HEK293 (cell line): ENCODE results near the gene HMOX1.

ENCODE experiments used
- CTCF ChIA-PET: fragments of 350-600 bp; formaldehyde crosslinking; extraction: SDS; loops from one replicate; lab custom pipeline; 2021; ENCODE audit warnings: antibody characterized with exemption; lab: Yijun Ruan, JAX
- POLR2A ChIA-PET: fragments of 300-600 bp; formaldehyde crosslinking; extraction: SDS; loops from one replicate; lab custom pipeline; 2020; ENCODE audit warnings: antibody characterized with exemption, inconsistent platforms; lab: Yijun Ruan, JAX
- H3K27ac ChIP-seq: fragments of 200-500 bp; sonication (Bioruptor generic); 2 replicates; pipeline ENCODE4 v1.5.1; 2014; ENCODE audit warnings: low read depth, low read length, control low read depth, inconsistent platforms; ENCODE audit errors: extremely low read depth
- H3K36me3 ChIP-seq, 2 experiments: fragments of 200-500 bp in 1 of 2; sonication (Bioruptor generic) in 1 of 2; 1 replicate in 1 of 2; 2 replicates in 1 of 2; pipeline ENCODE4 v1.5.1; 2014 to 2017; ENCODE audit warnings: inconsistent platforms in 2 of 2, low read length in 2 of 2; ENCODE audit not compliant: control insufficient read depth in 2 of 2, insufficient read depth in 1 of 2
- H3K4me1 ChIP-seq: fragments of 200-500 bp; sonication (Bioruptor generic); 2 replicates; pipeline ENCODE4 v1.5.1; 2014; ENCODE audit warnings: mild to moderate bottlenecking, low read length, inconsistent platforms; ENCODE audit not compliant: control insufficient read depth, insufficient read depth
- H3K4me3 ChIP-seq: 2 replicates; pipeline ENCODE4 v1.5.1; 2011; ENCODE audit warnings: low read depth, mild to moderate bottlenecking, control low read depth, low read length, moderate library complexity
- H3K9me3 ChIP-seq: fragments of 200-500 bp; sonication (Bioruptor generic); 2 replicates; pipeline ENCODE4 v1.5.1; 2014; ENCODE audit warnings: low read depth, low read length, inconsistent platforms; ENCODE audit not compliant: control insufficient read depth, insufficient read depth
- OVOL3 ChIP-seq: fragments of 450-650 bp; formaldehyde crosslinking; IDR thresholded peaks from 2 replicates; pipeline ENCODE4 v1.5.1; 2016; ENCODE audit warnings: missing biosample characterization, missing genetic modification characterization
- SP2 ChIP-seq: fragments of 450-650 bp; formaldehyde crosslinking; IDR thresholded peaks from 2 replicates; pipeline ENCODE4 v1.5.1; 2016; ENCODE audit warnings: missing biosample characterization, missing genetic modification characterization
- ZNF202 ChIP-seq: fragments of 450-650 bp; formaldehyde crosslinking; IDR thresholded peaks from 2 replicates; pipeline ENCODE4 v1.5.1; 2016; ENCODE audit warnings: missing biosample characterization, missing genetic modification characterization, borderline replicate concordance
- ZNF211 ChIP-seq: fragments of 450-650 bp; formaldehyde crosslinking; IDR thresholded peaks from 2 replicates; pipeline ENCODE4 v1.5.1; 2016; ENCODE audit warnings: low read depth, missing biosample characterization, missing genetic modification characterization
- ZNF362 ChIP-seq: fragments of 450-650 bp; formaldehyde crosslinking; IDR thresholded peaks from 2 replicates; pipeline ENCODE4 v1.5.1; 2016; ENCODE audit warnings: missing biosample characterization, missing genetic modification characterization
- ZNF398 ChIP-seq: fragments of 450-650 bp; formaldehyde crosslinking; IDR thresholded peaks from 2 replicates; pipeline ENCODE4 v1.5.1; 2017; ENCODE audit warnings: missing biosample characterization, missing genetic modification characterization
- ZNF610 ChIP-seq: fragments of 450-650 bp; formaldehyde crosslinking; IDR thresholded peaks from 2 replicates; pipeline ENCODE4 v1.5.1; 2016; ENCODE audit warnings: missing biosample characterization, missing genetic modification characterization, borderline replicate concordance
- ZNF768 ChIP-seq: fragments of 450-650 bp; formaldehyde crosslinking; IDR thresholded peaks from 2 replicates; pipeline ENCODE4 v1.5.1; 2018; ENCODE audit warnings: missing biosample characterization, mild to moderate bottlenecking, missing genetic modification characterization
- ZSCAN4 ChIP-seq: fragments of 450-650 bp; formaldehyde crosslinking; IDR thresholded peaks from 2 replicates; pipeline ENCODE4 v1.5.1; 2017; ENCODE audit warnings: missing biosample characterization, missing genetic modification characterization
- TF ChIP-seq, protein P1 (sequence below): fragments of 450-650 bp; formaldehyde crosslinking; IDR thresholded peaks from 2 replicates; pipeline ENCODE4 v1.5.1; 2016; ENCODE audit warnings: missing biosample characterization, missing genetic modification characterization

Gene HMOX1

GRCh38 chr22:35359380-35360065 is 21.4 kb upstream of the HMOX1 start:
- Histone ChIP-seq H3K36me3 (no peaks in the 10 kb centered on the region), H3K27ac (no peak overlapping the region), H3K9me3 (no peaks in the 10 kb centered on the region), H3K4me1 (peaks cover 2% of the 10 kb centered on the region; the same call in 1 of the 2 replicates), H3K4me3 (no peak overlapping the region)
- TF ChIP-seq SP2 (tag by site-specific recombination) (no peak), ZNF362 (tag by site-specific recombination) (no peak), ZNF202 (tag by site-specific recombination) (no peak), OVOL3 (tag by site-specific recombination) (no peak), ZNF211 (no peak), ZSCAN4 (no peak)
- TF ChIP-seq, protein P1, sequence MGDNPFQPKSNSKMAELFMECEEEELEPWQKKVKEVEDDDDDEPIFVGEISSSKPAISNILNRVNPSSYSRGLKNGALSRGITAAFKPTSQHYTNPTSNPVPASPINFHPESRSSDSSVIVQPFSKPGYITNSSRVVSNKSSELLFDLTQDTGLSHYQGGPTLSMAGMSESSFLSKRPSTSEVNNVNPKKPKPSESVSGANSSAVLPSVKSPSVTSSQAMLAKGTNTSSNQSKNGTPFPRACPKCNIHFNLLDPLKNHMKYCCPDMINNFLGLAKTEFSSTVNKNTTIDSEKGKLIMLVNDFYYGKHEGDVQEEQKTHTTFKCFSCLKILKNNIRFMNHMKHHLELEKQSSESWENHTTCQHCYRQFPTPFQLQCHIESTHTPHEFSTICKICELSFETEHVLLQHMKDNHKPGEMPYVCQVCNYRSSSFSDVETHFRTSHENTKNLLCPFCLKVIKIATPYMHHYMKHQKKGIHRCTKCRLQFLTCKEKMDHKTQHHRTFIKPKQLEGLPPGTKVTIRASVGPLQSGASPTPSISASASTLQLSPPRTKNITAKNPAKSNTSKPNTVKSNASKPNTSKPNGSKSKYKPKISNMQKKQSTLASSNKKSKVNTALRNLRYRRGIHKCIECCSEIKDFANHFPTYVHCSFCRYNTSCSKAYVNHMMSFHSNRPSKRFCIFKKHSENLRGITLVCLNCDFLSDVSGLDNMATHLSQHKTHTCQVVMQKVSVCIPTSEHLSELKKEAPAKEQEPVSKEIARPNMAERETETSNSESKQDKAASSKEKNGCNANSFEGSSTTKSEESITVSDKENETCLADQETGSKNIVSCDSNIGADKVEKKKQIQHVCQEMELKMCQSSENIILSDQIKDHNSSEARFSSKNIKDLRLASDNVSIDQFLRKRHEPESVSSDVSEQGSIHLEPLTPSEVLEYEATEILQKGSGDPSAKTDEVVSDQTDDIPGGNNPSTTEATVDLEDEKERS (tag by site-specific recombination): no peak
- POLR2A ChIA-PET: no interaction called here
- CTCF ChIA-PET: interaction anchor here (0.6 to 4.1 kb wide), 7 partner anchors 9 to 325 kb away, joined by 3 to 20 read pairs (median 4); partner anchors contain the start of gene HMOX1

DNA sequence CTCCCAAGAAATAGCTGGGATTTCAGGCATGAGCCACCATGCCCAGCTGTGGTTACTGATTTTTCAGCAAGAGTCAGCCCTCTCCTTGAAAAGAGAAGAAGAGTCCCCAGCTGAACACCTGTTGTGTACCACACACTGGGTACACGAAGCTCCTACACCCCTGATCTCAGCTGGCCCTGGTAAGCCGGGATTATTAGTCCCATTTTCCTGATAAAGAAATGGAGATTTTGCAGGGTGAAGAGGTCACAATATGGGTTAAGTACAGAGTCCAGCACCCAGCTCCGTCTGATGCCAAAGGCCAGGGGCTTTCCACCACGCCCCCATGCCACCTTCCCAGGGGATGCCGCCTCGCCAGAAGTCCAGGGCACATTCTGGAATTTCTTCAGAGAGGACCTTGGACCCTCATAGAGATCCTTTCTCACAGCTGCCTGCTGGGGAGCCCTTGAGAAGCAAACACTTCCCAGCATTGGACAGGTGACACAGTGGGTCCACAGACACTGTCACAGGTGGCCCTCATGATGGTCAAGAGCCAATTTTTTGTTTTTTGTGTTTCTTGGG is 19.8 kb upstream of the HMOX1 start:
- TF ChIP-seq ZNF398 (tag by site-specific recombination): no peak
- Histone ChIP-seq H3K36me3 (no peaks in the 10 kb centered on the region), H3K27ac (no peak overlapping the region), H3K4me3 (no peak overlapping the region), H3K9me3 (no peaks in the 10 kb centered on the region), H3K4me1 (peaks cover 2% of the 10 kb centered on the region; the same call in 1 of the 2 replicates)
- ChIA-PET CTCF (interaction anchor here (4.1 kb wide), 1 partner anchor 11 kb away, joined by 20 read pairs; no protein-coding TSS in a partner anchor), POLR2A (interaction anchor here (0.9 kb wide), 1 partner anchor 10 kb away, joined by 3 read pairs; no protein-coding TSS in a partner anchor)

DNA sequence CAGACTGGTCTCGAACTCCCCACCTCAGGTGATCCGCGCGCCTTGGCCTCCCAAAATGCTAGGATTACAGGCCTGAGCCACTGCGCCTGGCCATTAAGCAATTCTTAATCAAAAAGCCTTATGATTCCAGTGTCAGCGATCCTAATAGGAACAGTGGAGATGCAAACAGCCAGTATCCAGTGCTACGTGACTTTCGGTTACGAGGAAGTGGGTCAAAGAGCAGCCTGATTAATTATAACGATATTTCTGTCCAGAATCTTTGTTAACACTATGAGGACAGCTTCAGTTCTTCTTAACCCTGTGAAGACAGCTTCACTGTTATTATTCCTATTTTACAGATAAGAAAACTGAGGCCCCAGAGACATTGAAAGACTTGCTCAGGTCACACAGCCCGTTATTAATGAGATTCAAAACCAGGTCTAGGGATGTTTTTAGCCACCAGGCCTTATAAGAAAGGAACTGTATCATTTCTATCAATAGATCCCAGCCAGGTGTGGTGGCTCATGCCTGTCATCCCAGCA is 17.3 kb upstream of the HMOX1 start:
- 0 out of 2 replicates have a peak, but pooled peaks have one; percentile 50 for TF ChIP-seq ZNF768 (tag by site-specific recombination)
- no peak for TF ChIP-seq ZNF610
- TF ChIP-seq, all 188 proteins: peak for 1
- peaks cover 2% of the 10 kb centered on the region; the same call in 1 of the 2 replicates for H3K4me1 ChIP-seq
- no peak overlapping the region for H3K27ac ChIP-seq
- H3K4me3 ChIP-seq: no peak overlapping the region
- ChIA-PET POLR2A (no interaction called here), CTCF (interaction anchor here (2.2 kb wide), 1 partner anchor 13 kb away, joined by 5 read pairs; no protein-coding TSS in a partner anchor)
- no peaks in the 10 kb centered on the region for H3K9me3 ChIP-seq
- H3K36me3 ChIP-seq: no peaks in the 10 kb centered on the region
